OCI-LY3 (cell line): Measurements from ENCODE around the gene PALLD.

Experiments
- H2AFZ ChIP-seq: fragments of 200-600, 300-600 bp; shearing (Covaris generic); 2 replicates; pipeline ENCODE4 v1.6.0; 2014; ENCODE audit warnings: antibody characterized with exemption, low read depth, low read length
- H3K27ac ChIP-seq: fragments of 200-600, 300-600 bp; sonication (generic); 2 replicates; pipeline ENCODE4 v1.5.1; 2014; ENCODE audit warnings: mild to moderate bottlenecking, low read length, moderate library complexity, mixed read lengths
- H3K27me3 ChIP-seq: fragments of 200-600, 300-600 bp; sonication (generic); 2 replicates; pipeline ENCODE4 v1.6.1; 2014; ENCODE audit warnings: low read depth, low read length, mixed read lengths
- H3K36me3 ChIP-seq: fragments of 200-600, 300-600 bp; sonication (generic); replicated peaks from 2 replicates; pipeline ENCODE3; 2014; ENCODE audit warnings: low read depth, low read length, mixed read lengths
- H3K4me1 ChIP-seq: fragments of 300-600, 200-600 bp; sonication (generic); 2 replicates; pipeline ENCODE4 v1.6.1; 2014; ENCODE audit warnings: low read length, mixed read lengths
- H3K4me2 ChIP-seq: fragments of 200-600, 300-600 bp; sonication (generic); 2 replicates; pipeline ENCODE4 v1.6.1; 2014; ENCODE audit warnings: low read length, mixed read lengths
- H3K4me3 ChIP-seq: fragments of 300-600, 200-600 bp; sonication (generic); 2 replicates; pipeline ENCODE4 v1.5.1; 2014; ENCODE audit warnings: antibody characterized with exemption, mild to moderate bottlenecking, low read length, moderate library complexity
- H3K79me2 ChIP-seq: fragments of 300-600, 200-600 bp; shearing (Covaris generic); 2 replicates; pipeline ENCODE4 v1.6.1; 2014; ENCODE audit warnings: mild to moderate bottlenecking, low read length, mixed read lengths
- H3K9ac ChIP-seq: fragments of 300-600, 200-600 bp; shearing (Covaris generic); 2 replicates; pipeline ENCODE4 v1.6.0; 2014; ENCODE audit warnings: mild to moderate bottlenecking, low read length, moderate library complexity
- H3K9me3 ChIP-seq: fragments of 200-600, 300-600 bp; shearing (Covaris generic); 2 replicates; pipeline ENCODE4 v1.6.1; 2014; ENCODE audit warnings: low read length, mixed read lengths; ENCODE audit not compliant: insufficient read depth
- H4K20me1 ChIP-seq: fragments of 200-600, 300-600 bp; sonication (generic); 2 replicates; pipeline ENCODE4 v1.6.1; 2016; ENCODE audit warnings: low read length, mixed read lengths; ENCODE audit not compliant: insufficient read depth
- CTCF ChIP-seq: fragments of 200-600, 300-600 bp; sonication (generic); IDR thresholded peaks from 2 replicates; pipeline ENCODE4 v1.5.1; 2014; ENCODE audit warnings: antibody characterized with exemption, low read length, low read depth
- EZH2phosphoT487 ChIP-seq: fragments of 200-600 bp; shearing (Covaris generic); IDR thresholded peaks from 2 replicates; pipeline ENCODE4 v1.6.1; 2018; ENCODE audit warnings: antibody characterized with exemption, mixed run types, low read depth

The PALLD gene

DNA sequence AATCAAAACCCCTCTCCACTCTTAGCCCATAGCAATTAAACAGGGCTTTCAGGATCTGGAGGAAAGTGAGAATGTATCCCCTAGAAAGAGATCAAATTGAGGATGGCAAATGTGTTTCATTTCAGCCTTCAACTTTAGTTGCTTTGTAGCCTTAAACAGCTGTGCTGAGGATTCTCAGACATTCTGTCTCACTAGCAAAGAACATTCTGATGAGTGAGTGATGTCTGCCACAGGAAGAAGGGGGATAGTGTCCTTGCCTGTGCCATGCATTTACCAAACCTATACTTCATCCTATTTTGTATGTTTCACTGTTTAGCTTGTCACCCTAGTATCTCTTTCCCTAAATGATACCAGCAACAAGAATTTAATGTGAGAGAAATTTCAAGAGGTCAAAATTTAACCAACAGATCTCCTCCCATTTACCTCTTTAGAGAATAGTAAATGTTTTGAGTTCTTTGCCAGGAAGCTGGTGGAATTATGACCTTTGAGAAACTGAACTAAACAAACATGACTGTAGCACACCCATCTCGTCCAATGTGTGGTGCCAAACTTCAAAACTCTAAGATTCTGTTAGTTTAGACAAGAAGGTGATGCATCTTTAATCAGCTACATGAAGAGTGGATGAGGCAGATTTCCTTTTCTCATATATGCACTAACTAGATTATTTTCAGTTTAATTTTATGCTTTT, 165.6 kb downstream of the PALLD start:
- no peak overlapping the region for H3K27ac ChIP-seq
- H3K4me2 ChIP-seq, result no peak overlapping the region
- no peaks in the 10 kb centered on the region for H3K4me1 ChIP-seq
- no peak overlapping the region for H3K4me3 ChIP-seq
- no peaks in the 10 kb centered on the region for H3K36me3 ChIP-seq
- no peaks in the 10 kb centered on the region for H3K79me2 ChIP-seq
- 0 out of 2 replicates have a peak, but pooled peaks cover 3% of the 10 kb centered on the region for H3K27me3 ChIP-seq
- no peaks in the 10 kb centered on the region for H3K9me3 ChIP-seq
- no peak overlapping the region for H3K9ac ChIP-seq
- H4K20me1 ChIP-seq, result no peaks in the 10 kb centered on the region
- no peak overlapping the region for H2AFZ ChIP-seq
- TF ChIP-seq EZH2phosphoT487, result no peak
- no peak for TF ChIP-seq CTCF

DNA sequence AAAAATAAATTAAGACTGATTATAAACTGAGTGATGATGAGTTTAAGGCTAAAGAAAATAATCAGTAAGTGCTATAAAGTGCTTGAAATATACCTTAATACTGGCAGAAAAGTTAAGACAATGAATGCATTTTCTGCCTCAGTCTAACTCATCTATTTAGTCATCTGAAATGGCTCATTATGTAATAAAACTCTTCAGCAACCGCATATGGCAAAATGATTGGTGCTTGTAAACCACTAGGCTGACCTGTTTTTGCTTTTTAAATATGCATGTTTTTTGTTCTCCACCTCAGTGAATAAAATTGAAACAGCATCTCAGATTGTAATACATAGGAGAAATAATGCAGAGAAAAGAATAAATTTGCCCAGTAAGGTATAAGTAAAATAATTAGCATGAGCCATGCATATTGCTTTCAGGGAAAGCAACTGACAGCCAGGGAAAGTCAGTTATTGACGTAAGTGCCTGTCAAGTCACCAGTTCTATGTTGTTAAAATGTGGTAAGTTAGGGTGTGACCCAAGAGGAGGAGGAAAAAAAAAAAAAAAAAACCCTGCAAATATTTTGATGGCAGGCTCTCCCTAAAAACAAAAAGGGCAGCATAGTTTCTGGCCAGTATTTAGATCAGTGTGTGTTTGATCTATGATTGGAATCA, 167.5 kb downstream of the PALLD start:
- 0 out of 2 replicates have a peak, but pooled peaks cover 3% of the 10 kb centered on the region for H3K27me3 ChIP-seq
- H3K36me3 ChIP-seq, result no peaks in the 10 kb centered on the region
- no peak for TF ChIP-seq EZH2phosphoT487
- TF ChIP-seq CTCF, result no peak
- no peak overlapping the region for H2AFZ ChIP-seq
- H3K4me2 ChIP-seq, result no peak overlapping the region
- no peak overlapping the region for H3K27ac ChIP-seq
- no peak overlapping the region for H3K4me3 ChIP-seq
- H3K9ac ChIP-seq, result no peak overlapping the region
- H3K4me1 ChIP-seq, result no peaks in the 10 kb centered on the region
- no peaks in the 10 kb centered on the region for H4K20me1 ChIP-seq
- no peaks in the 10 kb centered on the region for H3K79me2 ChIP-seq
- H3K9me3 ChIP-seq, result no peaks in the 10 kb centered on the region

GRCh38 chr4:168666531-168666930, 169.7 kb downstream of the PALLD start:
- Histone ChIP-seq H3K4me2 (no peak overlapping the region), H3K36me3 (no peaks in the 10 kb centered on the region), H3K9me3 (no peaks in the 10 kb centered on the region), H3K27me3 (0 out of 2 replicates have a peak, but pooled peaks cover 3% of the 10 kb centered on the region), H3K4me3 (no peak overlapping the region), H3K4me1 (no peaks in the 10 kb centered on the region), H2AFZ (no peak overlapping the region), H4K20me1 (no peaks in the 10 kb centered on the region), H3K27ac (no peak overlapping the region), H3K9ac (no peak overlapping the region), H3K79me2 (no peaks in the 10 kb centered on the region)
- TF ChIP-seq CTCF, result no peak

DNA sequence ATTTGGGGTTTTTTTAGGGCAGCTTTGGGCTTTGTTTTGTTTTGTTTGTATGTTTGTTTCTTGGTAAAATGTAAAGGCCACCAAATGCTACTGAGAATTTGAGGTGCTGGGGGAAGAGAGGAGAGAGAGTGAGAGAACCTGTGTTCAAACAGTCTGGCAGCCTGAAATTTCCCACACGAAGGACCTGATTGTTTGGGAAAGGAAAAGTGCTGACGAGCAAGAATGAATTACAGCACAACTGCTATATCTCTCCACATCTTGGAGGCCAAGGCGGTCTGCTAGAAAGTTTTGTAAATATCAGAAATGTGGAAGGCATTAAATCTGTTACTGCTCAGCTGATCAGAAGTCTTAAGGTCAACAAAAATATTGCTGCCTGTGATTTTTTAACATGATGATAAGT, 170.5 kb downstream of the PALLD start:
- Histone ChIP-seq H3K9ac (no peak overlapping the region), H2AFZ (no peak overlapping the region), H3K79me2 (no peaks in the 10 kb centered on the region), H3K4me3 (no peak overlapping the region), H3K4me2 (no peak overlapping the region), H4K20me1 (no peaks in the 10 kb centered on the region), H3K27me3 (0 out of 2 replicates have a peak, but pooled peaks cover 1% of the 10 kb centered on the region), H3K9me3 (no peaks in the 10 kb centered on the region), H3K36me3 (no peaks in the 10 kb centered on the region), H3K4me1 (no peaks in the 10 kb centered on the region), H3K27ac (no peak overlapping the region)
- TF ChIP-seq CTCF (no peak), EZH2phosphoT487 (no peak)
